GM18526 (cell line): ENCODE results near the gene TLR7.
A peak's percentile ranks its signal among the peaks of the same experiment; 100 is the strongest.

Experiments used
- POLR2A ChIP-seq: IDR thresholded peaks from 3 replicates; pipeline ENCODE4 v1.6.1; 2011; ENCODE audit not compliant: insufficient read length; ENCODE audit errors: extremely low read depth

Gene TLR7

DNA sequence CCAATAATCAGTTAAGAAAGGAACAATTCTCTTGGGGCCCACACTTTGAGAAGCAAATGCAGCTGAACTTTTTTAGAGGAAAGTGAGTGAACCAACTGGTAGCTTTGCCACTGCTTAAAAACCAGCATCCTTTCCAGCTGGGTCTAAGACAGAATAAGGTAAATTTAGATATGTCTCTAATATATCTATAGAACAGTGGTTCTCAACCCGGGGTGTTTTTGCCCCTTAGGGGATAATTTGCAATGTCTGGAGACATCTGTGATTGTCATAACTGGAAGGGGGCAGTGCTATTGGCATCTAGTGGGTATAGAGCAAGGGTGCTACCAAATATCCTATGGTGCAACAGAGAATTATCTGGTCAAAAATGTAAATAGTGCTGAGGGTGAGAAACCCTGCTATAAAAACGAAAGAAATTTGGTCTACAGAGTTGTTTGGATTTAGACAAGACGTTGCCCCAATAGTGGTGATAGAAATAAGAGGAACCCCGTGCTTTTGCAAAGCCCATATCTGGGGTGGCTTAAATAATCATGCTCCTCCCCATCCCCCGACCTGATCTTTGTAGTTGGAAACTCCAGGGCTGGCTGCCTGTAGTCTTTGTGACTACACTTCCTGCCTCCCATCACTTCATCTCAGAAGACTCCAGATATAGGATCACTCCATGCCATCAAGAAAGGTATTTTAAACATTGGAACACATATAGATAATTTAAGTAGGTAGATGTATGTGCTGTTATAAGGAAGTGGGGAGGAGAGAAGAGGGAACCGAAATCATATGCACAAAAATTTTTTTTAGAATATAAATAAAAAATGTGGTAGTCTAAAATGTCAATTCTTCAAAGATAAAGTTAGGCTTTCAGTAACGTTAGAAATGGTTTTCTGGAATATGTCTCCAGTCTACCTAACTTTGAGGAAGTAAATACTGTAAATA, at the start of gene TLR7:
TLR7 (plus strand) TSS at position 622 of the 927 bp plus-strand sequence. CDS start 507 bp downstream, outside the sequence.
- TF ChIP-seq POLR2A: peak; percentile 37

DNA sequence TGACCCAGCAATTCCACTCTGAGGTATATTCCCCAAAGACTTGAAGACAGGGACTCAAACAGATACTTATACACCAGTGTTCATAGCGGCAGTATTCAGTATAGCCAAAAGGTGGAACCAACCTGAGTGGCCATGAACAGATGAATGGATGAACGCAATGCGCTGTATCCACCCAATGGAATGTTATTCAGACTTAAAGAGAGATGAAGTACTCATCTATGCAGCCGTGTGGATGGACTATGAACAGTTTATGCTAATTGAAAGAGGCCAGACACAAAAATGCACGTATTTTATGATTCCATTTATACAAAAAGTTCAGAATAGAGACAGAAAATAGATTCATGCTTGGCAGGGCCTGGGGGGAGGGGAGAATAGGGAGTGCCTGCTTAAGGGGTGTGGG, 49.3 kb upstream of the TLR7 start:
- TF ChIP-seq POLR2A: no peak

DNA sequence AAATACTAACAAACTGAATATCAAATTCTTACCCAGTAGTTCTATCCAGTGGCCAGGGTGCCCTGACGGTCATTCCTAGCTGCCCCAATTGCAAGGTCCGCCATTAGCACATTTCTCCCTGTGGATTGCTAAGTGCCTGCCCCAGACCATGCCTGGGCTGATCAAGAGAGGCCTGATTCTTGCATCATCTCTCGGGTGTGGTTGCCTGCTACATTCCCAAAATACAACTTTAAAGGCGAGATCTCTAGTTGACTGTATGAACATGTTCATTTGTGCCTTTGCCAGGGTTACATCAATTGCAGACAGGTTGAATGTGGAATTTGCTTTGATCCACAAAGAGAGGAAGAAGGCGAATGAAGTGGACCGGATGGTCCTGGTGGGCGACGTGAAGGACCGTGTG, 47.6 kb upstream of the TLR7 start:
- TF ChIP-seq POLR2A: no peak

DNA sequence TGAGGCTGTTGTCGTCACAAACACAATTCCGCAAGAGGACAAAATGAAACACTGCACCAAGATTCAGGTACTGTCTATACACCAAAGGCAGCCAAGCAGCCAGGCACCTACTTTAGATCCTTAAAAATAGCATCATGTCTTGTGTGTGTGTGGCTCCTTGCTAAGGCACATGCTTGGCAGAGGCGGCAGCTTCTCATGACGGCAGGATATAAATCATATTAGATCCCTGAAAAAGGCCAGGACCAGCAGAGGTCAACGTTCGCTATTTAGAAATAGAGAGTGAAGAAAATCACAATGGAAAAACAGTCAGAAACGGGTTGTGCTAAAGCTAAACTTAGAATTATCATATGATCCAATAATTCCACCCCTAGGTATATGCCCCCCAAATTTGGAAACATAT, 46.1 kb upstream of the TLR7 start:
- TF ChIP-seq POLR2A: no peak

DNA sequence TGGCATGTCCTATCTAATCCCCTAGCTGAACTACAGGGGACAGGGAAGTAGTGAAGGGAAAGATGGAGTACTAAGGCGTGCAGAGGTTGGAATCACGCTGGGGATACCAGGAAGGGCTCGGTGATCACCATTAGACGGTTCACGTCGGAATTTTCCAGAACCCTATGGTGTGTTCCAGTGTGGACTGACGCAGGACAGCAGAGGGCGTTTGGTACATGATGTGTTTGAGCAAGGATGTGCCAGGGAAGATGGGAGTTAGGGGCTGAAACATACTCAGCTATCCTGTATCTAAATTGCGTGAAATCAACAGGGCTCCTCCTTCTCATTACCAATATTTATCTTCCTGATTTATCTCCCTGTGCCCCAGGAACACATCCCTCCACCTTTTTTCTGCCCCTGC, 41.9 kb upstream of the TLR7 start:
- TF ChIP-seq POLR2A: no peak

DNA sequence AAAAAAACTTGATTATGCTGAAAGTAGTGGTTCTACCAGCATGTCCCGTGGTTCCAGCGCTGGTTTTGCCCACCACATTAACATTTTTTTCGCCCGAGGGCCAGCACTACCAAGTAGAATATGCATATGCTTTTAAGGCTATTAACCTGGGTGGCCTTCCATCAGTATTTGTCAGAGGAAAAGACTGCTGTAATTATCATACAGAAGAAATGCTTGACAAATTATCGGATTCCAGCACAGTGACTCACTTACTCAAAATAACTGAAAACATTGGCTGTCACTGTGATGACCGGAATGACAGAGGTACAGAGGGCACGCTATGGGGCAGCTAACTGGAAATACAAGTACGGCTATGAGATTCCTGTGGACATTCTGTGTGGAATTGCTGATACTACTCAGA, 41.1 kb upstream of the TLR7 start:
- TF ChIP-seq POLR2A: no peak

DNA sequence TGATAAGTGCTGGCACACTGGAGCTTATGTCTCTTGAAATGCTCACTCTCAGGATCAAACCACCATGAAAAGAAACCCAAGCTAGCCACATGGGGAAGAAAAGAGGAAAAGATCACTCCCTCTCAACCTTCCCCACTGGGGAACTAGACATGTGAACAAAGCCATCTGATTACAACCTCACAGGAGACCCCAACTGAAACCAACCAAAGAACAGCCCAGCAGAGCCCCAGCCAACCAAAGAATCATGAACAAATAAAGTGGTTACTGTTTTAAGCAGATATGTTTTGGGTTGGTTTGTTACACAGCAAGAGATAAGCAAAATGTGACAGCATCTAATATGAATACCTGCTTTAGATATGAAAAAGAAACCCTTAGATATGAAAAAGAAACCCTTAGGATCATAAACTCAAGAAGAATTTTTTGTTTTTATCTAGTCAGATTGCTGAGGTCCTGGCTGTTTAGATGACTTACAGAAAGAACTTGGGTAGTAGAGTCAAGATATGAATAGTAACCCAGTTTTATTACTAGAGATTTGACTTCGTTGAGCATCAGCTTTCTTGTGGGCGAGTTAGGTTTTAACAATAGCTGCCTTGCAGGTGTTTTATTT, 23.7 kb upstream of the TLR7 start:
- no peak for TF ChIP-seq POLR2A

DNA sequence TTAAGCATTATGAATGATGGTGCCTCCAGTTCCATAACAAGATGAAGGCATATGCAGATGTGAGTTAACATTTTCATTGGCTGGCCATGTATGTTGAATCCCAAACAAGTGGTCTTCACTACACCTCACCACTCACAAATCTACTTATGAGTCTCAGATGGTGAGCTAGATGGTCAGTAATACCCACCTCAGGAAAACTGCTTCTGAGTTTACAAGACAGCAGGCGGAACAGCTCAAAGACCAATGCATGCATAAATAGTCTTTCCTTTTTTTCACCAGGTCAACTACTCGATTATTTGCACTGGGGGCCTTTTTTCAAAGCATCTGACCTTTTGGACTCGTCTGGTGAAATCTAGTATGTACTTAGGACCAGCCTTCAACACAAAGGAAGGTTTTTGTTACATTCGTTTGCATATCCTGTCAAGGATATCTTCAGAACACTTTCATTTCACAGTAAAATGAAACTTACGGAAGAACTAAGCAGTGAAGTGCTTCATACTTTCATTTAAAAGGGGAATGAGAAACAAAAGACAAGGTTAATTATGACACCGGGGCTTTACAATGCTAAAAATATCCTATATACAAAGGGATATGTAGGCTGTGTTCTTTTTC, 23.1 kb upstream of the TLR7 start:
- TF ChIP-seq POLR2A: peak; percentile 28

DNA sequence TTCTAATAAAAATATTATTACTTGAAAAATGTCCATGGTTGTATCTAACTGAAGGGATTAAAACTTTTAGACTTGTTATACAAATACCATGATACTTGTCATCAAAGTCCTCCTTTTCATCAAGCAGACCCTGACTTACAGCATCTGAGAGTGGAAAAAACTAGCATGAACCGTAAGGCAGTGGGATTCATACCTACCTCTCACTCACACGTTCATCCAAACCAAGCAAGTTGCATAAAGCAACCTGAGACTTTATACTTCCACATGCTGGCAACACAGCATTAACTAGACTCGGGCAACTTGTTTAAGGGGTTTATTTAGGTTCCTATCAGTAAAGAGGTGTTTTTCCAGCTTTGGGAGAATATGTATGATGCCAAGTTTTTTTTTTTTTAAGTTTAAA, 22.6 kb upstream of the TLR7 start:
- TF ChIP-seq POLR2A: no peak

DNA sequence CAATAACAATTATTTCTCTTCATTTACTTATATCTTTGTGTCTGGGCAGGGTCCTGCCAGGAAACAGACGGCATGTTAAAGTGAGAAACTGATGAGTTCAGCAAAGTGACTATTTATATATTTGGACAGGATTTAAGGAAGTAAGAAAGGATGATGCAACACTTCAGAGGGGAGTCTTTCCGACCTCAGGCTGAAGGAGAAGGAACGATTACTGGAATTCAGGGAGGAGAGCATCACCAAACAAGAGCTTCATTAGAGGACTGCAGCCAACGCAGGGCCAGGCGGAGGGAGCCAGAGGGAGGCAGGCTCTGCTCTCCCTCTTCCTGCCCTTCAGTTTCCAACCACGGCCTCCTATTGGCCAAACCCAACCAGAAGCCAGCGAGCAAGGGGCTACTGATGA, 1.5 kb upstream of the TLR7 start:
- no peak for TF ChIP-seq POLR2A

DNA sequence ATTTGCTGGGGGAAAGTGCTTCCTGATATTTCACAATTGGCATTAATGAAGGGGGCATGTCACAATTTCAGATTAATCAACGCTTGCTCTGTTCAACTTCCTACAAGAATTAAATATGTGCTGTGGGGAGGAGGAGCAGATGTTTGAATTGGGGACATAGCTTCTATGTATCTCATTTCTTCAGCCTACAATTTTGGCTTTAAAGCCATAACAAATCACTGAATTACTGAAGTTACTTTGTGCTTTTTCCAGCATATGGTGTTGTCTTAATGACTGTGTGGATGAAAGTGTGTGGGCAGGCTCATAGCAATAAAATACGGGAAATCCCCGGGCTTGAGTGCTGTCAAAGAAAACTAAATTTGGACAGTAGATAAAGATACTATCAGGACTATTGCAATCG, 813 bp downstream of the TLR7 start:
- no peak for TF ChIP-seq POLR2A

DNA sequence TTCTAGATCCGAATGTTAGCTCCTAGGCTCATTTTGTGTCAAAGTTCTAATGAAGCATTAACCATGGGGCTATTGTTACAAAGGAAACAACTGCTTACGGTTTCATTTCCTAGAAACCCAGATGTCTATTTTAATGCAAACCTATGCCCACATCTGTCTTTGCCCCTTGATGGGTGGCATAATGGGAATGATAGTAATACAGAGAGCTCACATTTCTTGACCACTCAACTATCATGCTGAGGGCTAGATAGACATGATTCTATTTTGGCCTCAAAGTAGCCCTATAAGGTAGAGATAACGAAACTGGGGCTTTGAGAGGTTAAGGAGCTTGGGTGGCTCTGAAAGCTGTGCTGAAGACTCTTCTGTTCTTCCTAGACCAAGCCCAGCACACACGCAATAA, 1.9 kb downstream of the TLR7 start:
- TF ChIP-seq POLR2A: peak; percentile 15

DNA sequence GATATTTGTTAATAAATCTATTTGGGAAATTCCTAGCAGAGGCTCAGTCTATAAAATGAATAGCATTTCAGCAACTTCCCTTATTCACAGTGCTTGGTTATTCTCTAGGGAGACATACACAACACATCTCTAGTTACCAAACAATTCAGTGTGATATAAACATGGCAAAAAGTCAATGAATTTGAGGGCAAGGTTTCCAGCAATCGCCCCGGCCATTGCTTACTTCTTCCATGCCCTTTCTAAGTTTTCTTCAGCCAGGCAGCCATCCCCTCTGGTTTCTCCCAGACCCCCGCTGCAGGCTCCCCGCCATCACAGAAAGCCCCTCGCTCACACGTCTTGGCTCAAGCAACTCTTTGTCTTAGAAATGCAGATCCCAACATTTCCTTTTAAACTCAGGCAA, 4.4 kb downstream of the TLR7 start:
- TF ChIP-seq POLR2A: no peak

DNA sequence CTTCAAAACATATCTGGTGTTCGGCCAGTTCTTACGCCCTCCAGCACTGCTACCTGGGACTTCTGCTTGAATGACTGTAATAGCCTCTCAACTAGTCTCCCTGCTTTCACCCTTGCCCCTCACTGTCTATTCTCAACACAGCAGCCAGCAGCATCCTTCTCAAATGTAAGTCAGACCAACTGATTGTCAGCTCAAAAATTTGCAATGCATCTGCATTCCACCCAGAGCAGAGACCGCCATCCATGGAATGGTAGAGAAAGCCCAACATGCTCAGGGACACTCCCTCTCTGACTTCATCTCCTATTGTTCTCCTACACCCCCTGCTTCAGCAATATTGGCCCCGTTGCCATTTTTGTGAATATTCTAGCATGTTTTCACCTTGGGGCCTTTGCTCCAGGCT, 5.9 kb downstream of the TLR7 start:
- TF ChIP-seq POLR2A: no peak

DNA sequence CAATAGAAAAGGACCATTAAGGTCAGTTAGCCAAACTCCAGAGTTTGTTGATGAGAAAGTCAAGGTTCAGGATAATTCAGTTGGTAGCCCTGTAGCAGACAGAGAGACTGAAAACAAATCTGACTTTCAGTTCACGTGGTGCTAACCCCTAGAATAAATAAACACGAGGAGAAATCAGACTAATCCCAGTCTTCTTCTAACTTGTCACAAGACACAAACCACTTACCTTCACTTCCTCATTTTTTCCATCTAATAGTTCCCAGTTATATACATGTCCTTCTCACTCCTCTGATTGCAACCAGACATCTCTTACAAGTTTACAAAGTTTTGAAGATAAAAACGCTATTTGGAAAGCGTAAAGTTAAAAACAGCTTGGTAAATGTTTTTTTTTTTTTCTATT, 7.7 kb downstream of the TLR7 start:
- TF ChIP-seq POLR2A: no peak

DNA sequence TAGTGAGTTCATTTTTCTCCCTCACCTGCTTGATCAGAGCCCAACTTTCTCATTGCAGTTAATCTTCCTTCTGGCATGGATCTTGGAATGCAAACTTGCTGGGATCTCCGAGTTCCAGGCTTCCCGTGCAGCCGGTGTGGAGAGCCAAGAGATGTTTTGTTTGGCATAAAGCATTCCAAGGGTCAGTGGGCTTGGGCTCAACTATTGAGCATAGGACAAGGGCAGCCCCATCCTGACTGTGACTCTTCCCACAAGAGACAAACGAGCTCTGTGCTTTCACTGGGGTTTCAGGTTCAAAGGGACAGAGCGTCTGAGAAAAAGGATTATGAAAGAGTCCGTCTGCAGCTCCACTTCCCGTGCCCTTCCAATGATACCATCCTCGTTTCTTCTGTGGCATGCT, 10.5 kb downstream of the TLR7 start:
- no peak for TF ChIP-seq POLR2A

DNA sequence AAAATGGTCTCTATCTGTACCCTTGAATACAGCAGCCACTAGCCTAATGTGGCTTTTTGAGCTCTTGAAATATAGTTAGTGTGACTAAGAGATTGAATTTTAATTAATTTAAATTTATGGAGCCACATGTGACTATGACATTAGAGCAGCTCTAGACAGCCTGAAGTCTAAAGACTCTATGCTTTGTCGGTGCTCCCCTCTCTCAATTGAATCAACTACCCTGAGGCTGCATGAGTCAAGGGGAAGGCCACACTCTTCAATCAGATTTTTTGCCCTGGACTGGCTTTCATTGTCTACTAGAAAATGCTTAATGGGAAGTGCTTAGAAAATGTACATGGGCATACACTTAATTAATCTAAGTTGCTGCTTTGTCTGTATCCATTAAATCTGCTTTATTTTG, 11.7 kb downstream of the TLR7 start:
- TF ChIP-seq POLR2A: no peak

DNA sequence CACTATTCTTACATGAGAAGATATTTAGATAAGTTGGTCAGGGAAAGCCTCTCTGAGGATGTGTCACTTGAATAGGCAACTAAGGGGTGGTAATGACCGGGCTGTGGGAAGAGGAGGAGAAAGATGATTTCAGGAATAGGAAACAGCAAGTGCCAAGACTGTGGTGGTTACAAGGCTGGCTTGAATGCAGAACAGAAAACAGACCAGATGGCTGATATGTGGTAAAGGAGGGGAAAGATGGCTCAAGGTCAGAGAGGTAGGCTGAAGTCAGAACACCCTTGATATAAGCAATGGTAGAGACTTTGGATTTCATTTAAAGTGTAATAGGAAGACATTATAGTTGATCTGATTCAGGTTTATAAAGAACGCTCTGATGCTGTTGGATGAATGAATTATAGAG, 15.0 kb downstream of the TLR7 start:
- no peak for TF ChIP-seq POLR2A
